ENCODE results near the gene MAU2.
"Not testable (repeated sequence)": the region's sequence is repeated elsewhere in the genome, so short reads cannot be mapped to it uniquely, and the experiment has no call there.

DNA sequence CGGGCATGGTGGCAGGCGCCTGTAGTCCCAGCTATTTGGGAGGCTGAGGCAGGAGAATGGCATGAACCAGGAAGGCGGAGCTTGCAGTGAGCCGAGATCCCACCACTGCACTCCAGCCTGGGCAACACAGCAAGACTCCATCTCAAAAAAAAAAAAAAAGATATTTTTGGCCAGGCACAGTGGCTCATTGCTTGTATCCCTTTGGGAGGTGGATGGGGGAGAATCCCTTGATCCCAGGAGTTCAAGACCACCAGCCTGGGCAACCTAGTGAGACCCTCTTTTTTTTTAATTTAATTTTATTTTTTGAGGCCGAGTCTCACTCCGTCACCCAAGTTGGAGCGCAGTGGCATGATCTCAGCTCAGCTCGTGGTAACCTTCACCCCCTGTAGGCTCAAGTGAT lies 30.1 kb downstream of the MAU2 start:
- not testable (repeated sequence) for TF ChIP-seq ZC3H10 (CRISPR knock-in tag; IDR thresholded peaks at IDR 0.05); CSDC2 (CRISPR knock-in tag; IDR thresholded peaks at IDR 0.05); RARB (CRISPR knock-in tag; IDR thresholded peaks at IDR 0.05); ARNTL (CRISPR knock-in tag; IDR thresholded peaks at IDR 0.05; ENCODE audit: borderline replicate concordance, low read depth); ZFP3 (CRISPR knock-in tag; IDR thresholded peaks at IDR 0.05); TCF4 (CRISPR knock-in tag; IDR thresholded peaks at IDR 0.05; ENCODE audit: borderline replicate concordance); ZFP30 (CRISPR knock-in tag; IDR thresholded peaks at IDR 0.05); PPARA (CRISPR knock-in tag; IDR thresholded peaks at IDR 0.05; ENCODE audit: borderline replicate concordance)
- TF ChIP-seq, protein P1, sequence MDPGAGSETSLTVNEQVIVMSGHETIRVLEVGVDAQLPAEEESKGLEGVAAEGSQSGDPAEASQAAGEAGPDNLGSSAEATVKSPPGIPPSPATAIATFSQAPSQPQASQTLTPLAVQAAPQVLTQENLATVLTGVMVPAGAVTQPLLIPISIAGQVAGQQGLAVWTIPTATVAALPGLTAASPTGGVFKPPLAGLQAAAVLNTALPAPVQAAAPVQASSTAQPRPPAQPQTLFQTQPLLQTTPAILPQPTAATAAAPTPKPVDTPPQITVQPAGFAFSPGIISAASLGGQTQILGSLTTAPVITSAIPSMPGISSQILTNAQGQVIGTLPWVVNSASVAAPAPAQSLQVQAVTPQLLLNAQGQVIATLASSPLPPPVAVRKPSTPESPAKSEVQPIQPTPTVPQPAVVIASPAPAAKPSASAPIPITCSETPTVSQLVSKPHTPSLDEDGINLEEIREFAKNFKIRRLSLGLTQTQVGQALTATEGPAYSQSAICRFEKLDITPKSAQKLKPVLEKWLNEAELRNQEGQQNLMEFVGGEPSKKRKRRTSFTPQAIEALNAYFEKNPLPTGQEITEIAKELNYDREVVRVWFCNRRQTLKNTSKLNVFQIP (CRISPR knock-in tag; IDR thresholded peaks at IDR 0.05; ENCODE audit: borderline replicate concordance, low read depth) = not testable (repeated sequence)
- TF ChIP-seq, protein P2, sequence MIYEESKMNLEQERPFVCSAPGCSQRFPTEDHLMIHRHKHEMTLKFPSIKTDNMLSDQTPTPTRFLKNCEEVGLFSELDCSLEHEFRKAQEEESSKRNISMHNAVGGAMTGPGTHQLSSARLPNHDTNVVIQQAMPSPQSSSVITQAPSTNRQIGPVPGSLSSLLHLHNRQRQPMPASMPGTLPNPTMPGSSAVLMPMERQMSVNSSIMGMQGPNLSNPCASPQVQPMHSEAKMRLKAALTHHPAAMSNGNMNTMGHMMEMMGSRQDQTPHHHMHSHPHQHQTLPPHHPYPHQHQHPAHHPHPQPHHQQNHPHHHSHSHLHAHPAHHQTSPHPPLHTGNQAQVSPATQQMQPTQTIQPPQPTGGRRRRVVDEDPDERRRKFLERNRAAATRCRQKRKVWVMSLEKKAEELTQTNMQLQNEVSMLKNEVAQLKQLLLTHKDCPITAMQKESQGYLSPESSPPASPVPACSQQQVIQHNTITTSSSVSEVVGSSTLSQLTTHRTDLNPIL (CRISPR knock-in tag; IDR thresholded peaks at IDR 0.05; ENCODE audit: low read depth) = not testable (repeated sequence)
- TF ChIP-seq, protein P3, sequence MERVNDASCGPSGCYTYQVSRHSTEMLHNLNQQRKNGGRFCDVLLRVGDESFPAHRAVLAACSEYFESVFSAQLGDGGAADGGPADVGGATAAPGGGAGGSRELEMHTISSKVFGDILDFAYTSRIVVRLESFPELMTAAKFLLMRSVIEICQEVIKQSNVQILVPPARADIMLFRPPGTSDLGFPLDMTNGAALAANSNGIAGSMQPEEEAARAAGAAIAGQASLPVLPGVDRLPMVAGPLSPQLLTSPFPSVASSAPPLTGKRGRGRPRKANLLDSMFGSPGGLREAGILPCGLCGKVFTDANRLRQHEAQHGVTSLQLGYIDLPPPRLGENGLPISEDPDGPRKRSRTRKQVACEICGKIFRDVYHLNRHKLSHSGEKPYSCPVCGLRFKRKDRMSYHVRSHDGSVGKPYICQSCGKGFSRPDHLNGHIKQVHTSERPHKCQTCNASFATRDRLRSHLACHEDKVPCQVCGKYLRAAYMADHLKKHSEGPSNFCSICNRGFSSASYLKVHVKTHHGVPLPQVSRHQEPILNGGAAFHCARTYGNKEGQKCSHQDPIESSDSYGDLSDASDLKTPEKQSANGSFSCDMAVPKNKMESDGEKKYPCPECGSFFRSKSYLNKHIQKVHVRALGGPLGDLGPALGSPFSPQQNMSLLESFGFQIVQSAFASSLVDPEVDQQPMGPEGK (CRISPR knock-in tag; IDR thresholded peaks at IDR 0.05; ENCODE audit: borderline replicate concordance) = not testable (repeated sequence)
- TF ChIP-seq, protein P4, sequence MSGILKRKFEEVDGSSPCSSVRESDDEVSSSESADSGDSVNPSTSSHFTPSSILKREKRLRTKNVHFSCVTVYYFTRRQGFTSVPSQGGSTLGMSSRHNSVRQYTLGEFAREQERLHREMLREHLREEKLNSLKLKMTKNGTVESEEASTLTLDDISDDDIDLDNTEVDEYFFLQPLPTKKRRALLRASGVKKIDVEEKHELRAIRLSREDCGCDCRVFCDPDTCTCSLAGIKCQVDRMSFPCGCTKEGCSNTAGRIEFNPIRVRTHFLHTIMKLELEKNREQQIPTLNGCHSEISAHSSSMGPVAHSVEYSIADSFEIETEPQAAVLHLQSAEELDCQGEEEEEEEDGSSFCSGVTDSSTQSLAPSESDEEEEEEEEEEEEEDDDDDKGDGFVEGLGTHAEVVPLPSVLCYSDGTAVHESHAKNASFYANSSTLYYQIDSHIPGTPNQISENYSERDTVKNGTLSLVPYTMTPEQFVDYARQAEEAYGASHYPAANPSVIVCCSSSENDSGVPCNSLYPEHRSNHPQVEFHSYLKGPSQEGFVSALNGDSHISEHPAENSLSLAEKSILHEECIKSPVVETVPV (CRISPR knock-in tag; IDR thresholded peaks at IDR 0.05) = not testable (repeated sequence)
- TF ChIP-seq, protein P5, sequence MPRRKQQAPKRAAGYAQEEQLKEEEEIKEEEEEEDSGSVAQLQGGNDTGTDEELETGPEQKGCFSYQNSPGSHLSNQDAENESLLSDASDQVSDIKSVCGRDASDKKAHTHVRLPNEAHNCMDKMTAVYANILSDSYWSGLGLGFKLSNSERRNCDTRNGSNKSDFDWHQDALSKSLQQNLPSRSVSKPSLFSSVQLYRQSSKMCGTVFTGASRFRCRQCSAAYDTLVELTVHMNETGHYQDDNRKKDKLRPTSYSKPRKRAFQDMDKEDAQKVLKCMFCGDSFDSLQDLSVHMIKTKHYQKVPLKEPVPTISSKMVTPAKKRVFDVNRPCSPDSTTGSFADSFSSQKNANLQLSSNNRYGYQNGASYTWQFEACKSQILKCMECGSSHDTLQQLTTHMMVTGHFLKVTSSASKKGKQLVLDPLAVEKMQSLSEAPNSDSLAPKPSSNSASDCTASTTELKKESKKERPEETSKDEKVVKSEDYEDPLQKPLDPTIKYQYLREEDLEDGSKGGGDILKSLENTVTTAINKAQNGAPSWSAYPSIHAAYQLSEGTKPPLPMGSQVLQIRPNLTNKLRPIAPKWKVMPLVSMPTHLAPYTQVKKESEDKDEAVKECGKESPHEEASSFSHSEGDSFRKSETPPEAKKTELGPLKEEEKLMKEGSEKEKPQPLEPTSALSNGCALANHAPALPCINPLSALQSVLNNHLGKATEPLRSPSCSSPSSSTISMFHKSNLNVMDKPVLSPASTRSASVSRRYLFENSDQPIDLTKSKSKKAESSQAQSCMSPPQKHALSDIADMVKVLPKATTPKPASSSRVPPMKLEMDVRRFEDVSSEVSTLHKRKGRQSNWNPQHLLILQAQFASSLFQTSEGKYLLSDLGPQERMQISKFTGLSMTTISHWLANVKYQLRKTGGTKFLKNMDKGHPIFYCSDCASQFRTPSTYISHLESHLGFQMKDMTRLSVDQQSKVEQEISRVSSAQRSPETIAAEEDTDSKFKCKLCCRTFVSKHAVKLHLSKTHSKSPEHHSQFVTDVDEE (CRISPR knock-in tag; IDR thresholded peaks at IDR 0.05) = not testable (repeated sequence)

All from SK-N-SH treated with all-trans-retinoic acid at 6 μM for 48 hours (cell line).